SK-N-MC (cell line): ENCODE data around the gene GIMAP1.

Experiments
- DNase-seq: peaks from one replicate; pipeline ENCODE4 v3.0.0-alpha.2; 2011; ENCODE audit warnings: low read depth, low spot score
- H3K27ac ChIP-seq: fragments of 200-600 bp; sonication (generic); 2 replicates; pipeline ENCODE4 v1.5.1; 2016; ENCODE audit warnings: mixed run types
- H3K36me3 ChIP-seq: fragments of 200-600 bp; sonication (generic); 2 replicates; pipeline ENCODE4 v1.6.1; 2017; ENCODE audit warnings: antibody characterized with exemption, low read length, mixed read lengths; ENCODE audit not compliant: insufficient read depth
- H3K4me3 ChIP-seq: fragments of 200-600 bp; sonication (generic); 2 replicates; pipeline ENCODE4 v1.5.1; 2016
- H3K9ac ChIP-seq: fragments of 200-600 bp; sonication (generic); 2 replicates; pipeline ENCODE4 v1.8.0; 2017; ENCODE audit warnings: mixed run types, mixed read lengths; ENCODE audit not compliant: insufficient read length
- H3K9me3 ChIP-seq: fragments of 200-600 bp; sonication (generic); 2 replicates; pipeline ENCODE4 v1.6.1; 2017; ENCODE audit warnings: low read depth, mild to moderate bottlenecking, antibody characterized with exemption, low read length, moderate library complexity, mixed read lengths
- EZH2 ChIP-seq: fragments of 200-600 bp; sonication (generic); IDR thresholded peaks from one replicate; pipeline ENCODE4 v1.6.1; 2017; ENCODE audit warnings: antibody characterized with exemption
- FOXP2 ChIP-seq: optimal IDR thresholded peaks from 2 replicates; pipeline ENCODE3; 2011; ENCODE audit warnings: mild to moderate bottlenecking, moderate library complexity; ENCODE audit not compliant: insufficient read depth; ENCODE audit errors: extremely low read length, control extremely low read depth
- POLR2AphosphoS5 ChIP-seq: IDR thresholded peaks from 2 replicates; pipeline ENCODE4 v1.6.1; 2012; ENCODE audit warnings: mild to moderate bottlenecking, low read depth, low read length, borderline replicate concordance

GIMAP1 gene

DNA sequence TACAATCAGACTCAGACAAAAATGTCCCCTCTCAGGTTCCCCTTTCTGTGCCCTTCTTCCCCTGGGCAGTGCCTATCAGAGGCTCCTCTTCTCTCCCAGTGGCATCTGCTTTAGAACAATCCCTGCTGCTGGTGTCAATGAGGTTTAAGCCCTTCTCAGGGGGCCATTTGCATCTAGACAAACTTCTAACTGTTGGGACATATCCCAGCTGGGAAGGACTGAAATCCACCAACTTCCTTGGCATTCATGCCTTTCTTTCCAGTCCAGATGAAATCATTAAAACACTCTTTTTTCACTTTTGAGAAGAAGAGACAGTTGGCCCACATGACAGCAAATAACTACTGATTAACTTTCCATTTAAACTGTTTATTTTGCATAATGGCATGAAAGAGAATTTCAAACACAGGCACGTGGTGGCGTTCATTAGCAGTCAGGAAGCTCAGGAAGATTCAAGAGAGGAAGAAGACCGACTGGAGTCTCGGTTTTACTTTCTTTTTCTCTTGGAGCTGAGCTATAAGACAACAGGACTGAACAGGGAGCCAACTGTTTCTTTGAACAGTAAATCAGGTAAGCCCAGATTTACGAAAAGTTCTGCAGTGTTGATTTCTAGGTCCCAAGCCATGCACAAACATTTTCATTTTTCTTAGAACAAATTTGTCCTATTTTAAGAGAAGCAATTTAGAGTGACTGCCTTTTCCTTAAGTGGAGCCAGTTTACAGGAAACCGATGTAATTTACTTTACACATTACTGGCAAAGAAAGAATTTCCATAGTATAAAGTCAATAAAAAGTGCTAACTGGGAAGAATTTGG is 31.0 kb upstream of the GIMAP1 start, which contains the start of gene GIMAP2:
TSS of gene GIMAP2 (plus strand) at position 488 of the 811 bp plus-strand sequence. CDS start 1,354 bp downstream, outside the sequence.
- TF ChIP-seq FOXP2, result no peak
- no peak for TF ChIP-seq EZH2
- no peak for TF ChIP-seq POLR2AphosphoS5
- Histone ChIP-seq H3K9ac (peak within 1 kb of the TSS; percentile 72), H3K9me3 (no peaks in the 10 kb centered on the region), H3K4me3 (peak within 1 kb of the TSS; percentile 74), H3K36me3 (no peaks in the 10 kb centered on the region), H3K27ac (peak within 1 kb of the TSS; percentile 79)
- DNase-seq, result no peak

DNA sequence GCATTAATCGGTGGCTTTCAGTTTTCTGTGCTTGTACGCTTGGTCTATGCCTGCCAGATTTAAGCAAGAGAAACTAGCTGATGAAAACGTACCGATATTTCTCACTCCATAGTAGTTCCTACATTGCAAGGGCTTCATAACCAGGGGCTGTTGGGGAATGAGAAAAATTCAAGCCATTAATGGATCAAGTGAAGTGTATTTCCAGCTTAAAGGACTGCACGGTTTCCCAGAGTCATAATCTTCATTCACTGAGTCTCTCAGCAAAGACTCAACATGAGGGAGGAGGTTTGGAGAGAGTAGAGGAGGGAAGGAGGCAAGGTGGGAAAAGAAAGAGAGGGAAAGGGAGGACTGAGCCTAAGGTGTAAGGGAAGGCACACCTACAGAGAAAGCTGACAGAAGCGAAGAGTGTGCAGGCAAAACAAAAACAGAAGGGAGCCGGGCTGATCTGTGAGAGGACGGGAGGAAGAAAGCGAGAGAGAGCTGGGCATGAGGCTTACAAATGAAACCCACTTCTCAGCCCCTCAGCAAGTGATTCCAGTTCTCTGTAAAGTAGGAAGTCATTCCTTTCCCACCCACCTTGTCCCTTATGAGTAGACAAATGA is 30.3 kb upstream of the GIMAP1 start:
- Histone ChIP-seq H3K27ac (peak overlapping the region; percentile 79), H3K36me3 (no peaks in the 10 kb centered on the region), H3K4me3 (peak overlapping the region; percentile 74), H3K9me3 (no peaks in the 10 kb centered on the region), H3K9ac (peak overlapping the region; percentile 72)
- TF ChIP-seq POLR2AphosphoS5, result no peak
- no peak for TF ChIP-seq EZH2
- no peak for TF ChIP-seq FOXP2
- DNase-seq, result no peak

DNA sequence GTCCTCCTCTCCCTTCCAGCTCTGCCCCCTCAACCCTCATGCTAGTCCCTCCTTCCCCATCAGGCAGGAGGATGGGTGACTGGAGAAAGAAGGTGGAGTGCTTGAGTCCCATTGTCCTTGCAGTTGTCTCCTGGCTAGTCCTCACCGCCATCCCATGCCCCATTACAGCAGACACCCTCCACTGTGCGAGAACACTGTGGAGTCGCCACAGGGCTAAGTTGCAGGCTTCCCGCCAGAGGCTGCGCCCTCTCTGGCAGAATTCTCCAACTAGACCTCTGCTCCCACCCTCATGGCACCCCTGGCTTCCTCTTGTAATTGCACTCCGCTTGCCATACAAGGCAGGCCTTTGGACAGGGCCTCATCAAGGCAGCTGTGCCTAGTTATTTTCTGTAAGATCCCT is 27.8 kb upstream of the GIMAP1 start:
- Histone ChIP-seq H3K27ac (no peak overlapping the region), H3K4me3 (no peak overlapping the region), H3K36me3 (no peaks in the 10 kb centered on the region), H3K9ac (no peak overlapping the region), H3K9me3 (no peaks in the 10 kb centered on the region)
- TF ChIP-seq EZH2 (no peak), POLR2AphosphoS5 (no peak), FOXP2 (no peak)
- no peak for DNase-seq

DNA sequence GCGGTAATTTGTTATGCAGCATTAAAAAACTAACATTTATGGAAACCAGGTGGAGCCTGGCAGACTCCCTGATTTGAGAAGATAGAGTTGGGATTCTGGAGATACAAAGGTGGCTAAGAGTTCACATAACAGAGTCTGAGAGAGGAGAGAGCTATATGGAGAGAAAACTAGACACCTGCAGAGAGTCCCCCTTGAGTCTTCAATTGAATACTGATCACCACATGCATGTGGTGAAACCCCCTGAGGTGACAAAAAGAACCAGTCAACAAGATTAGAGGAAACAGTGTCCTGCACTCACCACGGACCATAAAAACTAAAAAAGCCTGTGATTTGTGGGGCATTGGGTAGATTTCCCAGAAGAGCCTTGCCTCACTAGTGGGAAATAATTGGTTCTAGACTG is 20.8 kb upstream of the GIMAP1 start:
- no peak overlapping the region for H3K27ac ChIP-seq
- H3K4me3 ChIP-seq, result no peak overlapping the region
- H3K9me3 ChIP-seq, result no peaks in the 10 kb centered on the region; the same call in 1 of the 2 replicates
- no peak overlapping the region for H3K9ac ChIP-seq
- H3K36me3 ChIP-seq, result no peaks in the 10 kb centered on the region
- DNase-seq, result no peak
- TF ChIP-seq POLR2AphosphoS5 (no peak), EZH2 (no peak), FOXP2 (no peak)

DNA sequence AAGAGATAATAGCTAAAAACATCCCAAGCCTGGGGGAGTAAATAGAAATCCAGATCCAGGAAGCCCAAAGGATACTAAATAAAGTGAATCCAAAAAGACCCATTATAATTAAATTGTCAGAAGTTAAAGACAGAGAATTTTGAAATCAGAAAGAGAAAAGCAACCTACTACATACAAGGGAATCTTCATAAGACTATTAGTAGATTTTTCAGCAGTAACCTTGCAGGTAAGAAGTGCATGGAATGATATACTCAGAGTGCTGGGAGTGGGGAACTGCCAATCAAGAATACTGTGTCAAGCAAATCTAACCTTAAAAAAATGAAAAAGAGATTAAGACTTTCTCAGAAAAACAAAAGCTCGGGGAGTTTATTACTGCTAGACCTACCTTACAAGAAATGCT is 13.2 kb upstream of the GIMAP1 start:
- H3K27ac ChIP-seq, result no peak overlapping the region
- no peaks in the 10 kb centered on the region for H3K9me3 ChIP-seq
- DNase-seq, result no peak
- H3K4me3 ChIP-seq, result no peak overlapping the region
- TF ChIP-seq FOXP2, result no peak
- TF ChIP-seq EZH2, result no peak
- TF ChIP-seq POLR2AphosphoS5, result no peak
- H3K36me3 ChIP-seq, result no peaks in the 10 kb centered on the region
- no peak overlapping the region for H3K9ac ChIP-seq

DNA sequence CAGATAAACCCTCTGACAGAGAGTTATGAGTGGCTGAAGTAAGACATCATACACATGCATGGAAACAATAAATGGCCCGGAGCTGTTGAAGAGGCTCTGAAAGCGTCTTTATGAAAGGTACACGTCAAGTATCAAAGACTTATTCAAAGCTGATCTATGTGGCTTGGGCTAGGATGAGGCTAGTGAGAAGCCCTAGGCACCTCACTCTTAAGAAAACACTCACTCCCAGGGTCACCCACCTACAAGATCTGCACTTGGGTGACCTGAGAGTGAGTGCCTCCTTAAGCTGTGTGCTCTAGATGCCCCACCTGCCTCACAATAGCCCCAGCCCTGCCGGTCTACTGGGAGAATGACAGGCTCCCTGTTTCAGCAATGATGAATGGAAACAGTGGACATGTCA is 1.1 kb upstream of the GIMAP1 start:
- Histone ChIP-seq H3K4me3 (no peak overlapping the region), H3K9me3 (no peaks in the 10 kb centered on the region), H3K27ac (no peak overlapping the region), H3K36me3 (no peaks in the 10 kb centered on the region), H3K9ac (no peak overlapping the region)
- TF ChIP-seq EZH2, result no peak
- no peak for TF ChIP-seq FOXP2
- no peak for TF ChIP-seq POLR2AphosphoS5
- no peak for DNase-seq

- TF ChIP-seq EZH2, result no peak
- no peak for TF ChIP-seq FOXP2
- no peak for TF ChIP-seq POLR2AphosphoS5
- Histone ChIP-seq H3K36me3 (no peaks in the 10 kb centered on the region), H3K9me3 (no peaks in the 10 kb centered on the region), H3K9ac (no peak overlapping the region), H3K27ac (no peak overlapping the region), H3K4me3 (no peak overlapping the region)
- DNase-seq, result no peak
Measured at GRCh38 chr7:150715738-150716137, 675 bp upstream of the GIMAP1 start.

- Histone ChIP-seq H3K9ac (no peak overlapping the region), H3K9me3 (no peaks in the 10 kb centered on the region), H3K36me3 (no peaks in the 10 kb centered on the region), H3K4me3 (no peak overlapping the region), H3K27ac (no peak overlapping the region)
- TF ChIP-seq FOXP2, result no peak
- TF ChIP-seq EZH2, result no peak
- no peak for TF ChIP-seq POLR2AphosphoS5
- DNase-seq, result no peak
Measured at GRCh38 chr7:150716939-150717338, 526 bp downstream of the GIMAP1 start.
